Measurements from ENCODE around the gene HHIPL1. TPM values are rescaled to one million over a fixed set of nuclear protein-coding genes. Genes with fewer than 3 reads are reported as not detected.

HHIPL1 gene
- total RNA-seq, 6 experiments from 2014 or later = 0.43 to 1.4 (median 0.66) TPM

DNA sequence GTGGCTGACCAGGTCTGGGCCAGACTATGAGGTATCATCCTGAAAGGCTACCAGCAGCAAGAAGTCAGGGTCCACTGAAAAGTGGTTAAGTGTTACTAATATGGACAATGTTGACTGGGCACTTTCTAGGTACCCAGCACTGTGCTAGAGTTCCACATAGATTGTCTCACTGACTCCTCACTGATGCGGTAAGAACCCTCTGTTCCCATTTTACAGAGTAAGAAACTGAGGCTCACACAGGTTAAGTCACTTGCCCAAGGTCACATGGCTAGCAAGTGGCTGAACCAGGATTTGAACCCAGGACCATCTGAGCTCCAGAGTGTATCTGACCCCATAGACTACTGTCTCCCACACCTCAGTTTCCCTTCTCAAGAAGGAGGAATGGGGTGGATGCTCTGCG lies 36.3 kb upstream of the HHIPL1 start:
- WGBS (ENCODE audit: insufficient coverage, low coverage, low lambda C conversion rate, missing lambda C conversion rate) = 80% methylated on average over 1 of the region's 2 CpGs
- intact Hi-C loops (cut with DNase I) = no loop called here
- no peak overlapping the region for H3K27ac ChIP-seq

DNA sequence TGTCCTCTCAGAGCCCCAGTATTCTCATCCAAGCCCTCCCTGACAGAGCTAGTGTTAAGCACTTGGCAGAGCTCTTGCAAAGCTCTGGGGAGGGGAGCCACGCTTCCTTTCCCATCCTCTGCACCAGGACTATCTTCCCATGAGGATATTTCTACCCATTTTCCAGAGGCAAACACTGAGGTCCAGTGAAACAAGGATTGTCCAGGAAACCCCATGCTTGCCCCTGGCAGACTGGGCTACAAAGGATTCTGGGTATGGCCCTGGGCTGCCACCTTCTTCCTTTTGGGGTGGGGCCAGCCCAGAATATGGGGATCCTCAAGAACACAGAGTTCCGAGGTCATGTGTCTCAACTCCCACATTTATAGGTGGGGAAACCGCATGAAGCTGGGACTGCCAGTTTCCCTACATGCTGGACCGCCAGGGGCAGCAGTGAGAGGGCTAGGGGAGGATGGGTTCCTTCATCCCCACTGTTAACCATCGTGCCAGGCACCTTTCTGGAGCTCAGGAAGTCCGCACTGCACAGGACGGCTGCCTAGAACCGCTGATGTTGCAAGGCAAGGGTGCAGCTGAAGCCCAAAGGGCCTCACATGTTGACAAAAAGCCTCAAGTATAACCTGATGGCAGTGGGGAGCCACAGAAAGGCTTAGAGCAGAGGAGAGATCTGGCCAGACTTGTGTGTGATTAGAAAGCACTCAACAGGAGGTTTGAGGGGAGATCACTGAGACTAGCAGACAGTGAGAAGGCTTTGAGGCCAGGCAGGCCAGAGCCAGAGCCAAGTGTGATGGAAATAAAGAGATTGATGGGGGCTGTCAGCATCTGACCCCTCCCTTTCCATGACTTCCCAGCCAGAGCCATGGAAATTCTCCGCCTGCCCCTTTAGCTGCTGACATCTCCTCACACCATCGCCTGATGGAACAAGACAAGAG lies 35.4 kb upstream of the HHIPL1 start:
- no peaks in the 10 kb centered on the region for H3K27me3 ChIP-seq
- DNase-seq (no peak), ATAC-seq (no peak)
- H3K4me1 ChIP-seq = peaks cover 0 to 9% (median 4%) of the 10 kb centered on the region in 4 donors
- H3K4me3 ChIP-seq = no peak overlapping the region
- no peaks in the 10 kb centered on the region for H3K9me3 ChIP-seq
- H3K36me3 ChIP-seq = no peaks in the 10 kb centered on the region
- WGBS (ENCODE audit: insufficient coverage, low coverage, low lambda C conversion rate, missing lambda C conversion rate) = 36% methylated on average over 7 of the region's 10 CpGs
- TF ChIP-seq CTCF (IDR thresholded peaks at IDR 0.05) (peak in 3 of 4 donors; percentile 20 to 37 (median 30)), POLR2A (IDR thresholded peaks at IDR 0.05) (no peak)
- intact Hi-C loops (cut with DNase I) = no loop called here
- no peak overlapping the region for H3K27ac ChIP-seq

More for the DNA sequence above, 36.3 kb upstream of the HHIPL1 start:
- DNase-seq (no peak), ATAC-seq (no peak)
- H3K4me1 ChIP-seq = peaks cover 0 to 9% (median 4%) of the 10 kb centered on the region in 4 donors
- no peaks in the 10 kb centered on the region for H3K27me3 ChIP-seq
- no peaks in the 10 kb centered on the region for H3K36me3 ChIP-seq
- no peak overlapping the region for H3K4me3 ChIP-seq
- H3K9me3 ChIP-seq = no peaks in the 10 kb centered on the region
- TF ChIP-seq POLR2A (IDR thresholded peaks at IDR 0.05) (no peak), CTCF (IDR thresholded peaks at IDR 0.05) (no peak)

- Histone ChIP-seq H3K27ac (no peak overlapping the region), H3K9me3 (no peaks in the 10 kb centered on the region), H3K4me1 (no peaks in the 10 kb centered on the region), H3K27me3 (no peaks in the 10 kb centered on the region), H3K4me3 (no peak overlapping the region), H3K36me3 (no peaks in the 10 kb centered on the region)
- no peak for TF ChIP-seq CTCF (IDR thresholded peaks at IDR 0.05)
- no peak for TF ChIP-seq POLR2A (IDR thresholded peaks at IDR 0.05)
- ATAC-seq = no peak
- DNase-seq = no peak
- intact Hi-C loops (cut with DNase I) = no loop called here
- 95% methylated on average over 4 of the region's 4 CpGs for WGBS (ENCODE audit: insufficient coverage, low coverage, low lambda C conversion rate, missing lambda C conversion rate)
These were observed 33.3 kb upstream of the HHIPL1 start for GRCh38 chr14:99611646-99612045.

GRCh38 chr14:99612071-99612737 lies 32.7 kb upstream of the HHIPL1 start:
- Histone ChIP-seq H3K9me3 (no peaks in the 10 kb centered on the region), H3K4me3 (no peak overlapping the region), H3K27me3 (no peaks in the 10 kb centered on the region), H3K36me3 (no peaks in the 10 kb centered on the region), H3K27ac (no peak overlapping the region), H3K4me1 (no peaks in the 10 kb centered on the region)
- no peak for DNase-seq
- WGBS (ENCODE audit: insufficient coverage, low coverage, low lambda C conversion rate, missing lambda C conversion rate) = 72% methylated on average over 7 of the region's 11 CpGs
- TF ChIP-seq CTCF (IDR thresholded peaks at IDR 0.05) (no peak), POLR2A (IDR thresholded peaks at IDR 0.05) (no peak)
- intact Hi-C loops (cut with DNase I) = no loop called here
- ATAC-seq = no peak
